OCI-LY3 (cell line): ENCODE data around the gene KRI1.

Experiments
- CTCF ChIP-seq: fragments of 200-600, 300-600 bp; sonication (generic); IDR thresholded peaks from 2 replicates; pipeline ENCODE4 v1.5.1; 2014; ENCODE audit warnings: antibody characterized with exemption, low read length, low read depth
- EZH2phosphoT487 ChIP-seq: fragments of 200-600 bp; shearing (Covaris generic); IDR thresholded peaks from 2 replicates; pipeline ENCODE4 v1.6.1; 2018; ENCODE audit warnings: antibody characterized with exemption, mixed run types, low read depth

DNA sequence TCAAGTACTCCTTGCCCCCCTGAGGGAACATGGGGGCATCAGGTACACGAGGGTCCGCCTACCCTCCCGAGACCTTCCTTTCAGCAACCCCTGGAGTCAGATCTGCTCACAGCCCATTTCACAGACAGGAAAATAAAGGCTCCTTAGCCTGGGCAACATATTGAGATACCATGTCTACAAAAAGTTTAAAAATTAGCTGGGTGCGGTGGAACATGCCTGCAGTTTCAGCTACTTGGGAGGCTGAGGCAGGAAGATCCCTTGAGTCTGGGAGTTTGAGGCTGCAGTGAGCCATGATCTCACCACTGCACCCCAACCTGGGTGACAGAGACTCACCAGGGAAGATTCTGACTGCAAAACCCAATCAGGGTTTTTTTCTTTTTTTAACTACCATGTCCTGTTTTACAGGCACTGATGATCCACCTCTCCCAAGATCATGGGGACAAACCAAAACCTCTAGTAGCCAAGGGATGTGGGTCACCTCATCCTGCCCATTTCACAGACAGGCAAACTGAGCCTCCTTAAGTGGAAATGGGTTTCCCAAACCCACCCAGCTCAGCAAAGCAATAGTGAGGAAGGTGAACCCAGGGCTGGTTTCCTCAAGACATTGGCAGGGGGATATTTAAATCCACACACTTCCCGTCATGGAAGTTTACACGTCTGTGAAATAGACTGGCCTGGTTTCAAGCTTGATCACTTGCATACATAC is 9.4 kb upstream of the KRI1 start:
- TF ChIP-seq CTCF (no peak), EZH2phosphoT487 (no peak)
